NCI-H748 (cell line): ENCODE data around the gene CNPY1.
A peak's percentile ranks its signal among the peaks of the same experiment; 100 is the strongest.

ENCODE experiments used
- DNase-seq: peaks from one replicate; lab custom pipeline; 2025; ENCODE audit not compliant: unreplicated experiment; lab: John Stamatoyannopoulos, UW

CNPY1 gene

GRCh38 chr7:155456738-155457543 lies 89.4 kb downstream of the CNPY1 start:
- peak; percentile 89 for DNase-seq

- DNase-seq = no peak
These were observed 90.3 kb downstream of the CNPY1 start for GRCh38 chr7:155455776-155456737.

GRCh38 chr7:155455132-155455693 lies 91.1 kb downstream of the CNPY1 start:
- DNase-seq = no peak

- peak; percentile 56 for DNase-seq
These were observed 91.9 kb downstream of the CNPY1 start for GRCh38 chr7:155454183-155455112.

- DNase-seq = no peak
These were observed 92.8 kb downstream of the CNPY1 start for GRCh38 chr7:155453296-155454182.

- no peak for DNase-seq
These were observed 93.7 kb downstream of the CNPY1 start for GRCh38 chr7:155452505-155453295.

GRCh38 chr7:155451840-155452239 lies 94.5 kb downstream of the CNPY1 start:
- DNase-seq = no peak
